HepG2 (cell line): Measurements from ENCODE around the gene GREM2.

Experiments used
- ATRX ChIP-seq: sonication (generic); formaldehyde crosslinking; IDR thresholded peaks from 2 replicates; pipeline ENCODE4 v1.4.0; 2020; ENCODE audit warnings: missing genetic modification reagents, borderline replicate concordance
- BCL6 ChIP-seq: IDR thresholded peaks from 2 replicates; pipeline ENCODE4 v1.6.1; 2016; ENCODE audit warnings: missing genetic modification reagents, missing compliant biosample characterization
- BCLAF1 ChIP-seq: fragments of 450-650 bp; IDR thresholded peaks from 2 replicates; pipeline ENCODE4 v1.6.1; 2017; ENCODE audit warnings: mild to moderate bottlenecking
- GATAD2A ChIP-seq: IDR thresholded peaks from 2 replicates; pipeline ENCODE4 v1.6.1; 2016
- HNRNPUL1 ChIP-seq: fragments of 200-400 bp; formaldehyde crosslinking; IDR thresholded peaks from 2 replicates; pipeline ENCODE4 v1.6.1; 2017; ENCODE audit warnings: low read depth, mild to moderate bottlenecking, low read length, moderate library complexity
- KDM5A ChIP-seq: fragments of 200-600 bp; sonication (generic); IDR thresholded peaks from 2 replicates; pipeline ENCODE4 v1.7.0; 2018; ENCODE audit warnings: antibody characterized with exemption, mild to moderate bottlenecking, low read length, borderline replicate concordance
- KMT2B ChIP-seq: IDR thresholded peaks from 2 replicates; pipeline ENCODE4 v1.6.1; 2016; ENCODE audit warnings: missing genetic modification reagents, missing compliant biosample characterization
- NONO ChIP-seq, 2 experiments: fragments of 450-650 bp in 1 of 2; sonication (generic) in 1 of 2; formaldehyde crosslinking in 1 of 2; IDR thresholded peaks in 1 of 2; conservative IDR thresholded peaks in 1 of 2; 2 replicates each; pipeline versions ENCODE4 v1.6.1 to v1.8.0; 2017 to 2022; ENCODE audit warnings: mild to moderate bottlenecking in 1 of 2, missing genetic modification reagents in 1 of 2, moderate library complexity in 1 of 2
- RNF219 ChIP-seq: sonication (generic); formaldehyde crosslinking; IDR thresholded peaks from 2 replicates; pipeline ENCODE4 v1.5.0; 2020; ENCODE audit warnings: mild to moderate bottlenecking, missing genetic modification reagents
- SMAD9 ChIP-seq: sonication (generic); formaldehyde crosslinking; IDR thresholded peaks from 2 replicates; pipeline ENCODE4 v1.5.1; 2020; ENCODE audit warnings: mild to moderate bottlenecking, missing genetic modification reagents
- YY1 ChIP-seq: IDR thresholded peaks from 2 replicates; pipeline ENCODE4 v1.6.1; 2011; ENCODE audit warnings: low read length, low read depth, moderate library complexity, mild to moderate bottlenecking; ENCODE audit not compliant: insufficient read depth, insufficient replicate concordance
- ZBTB7A ChIP-seq: sonication (generic); formaldehyde crosslinking; IDR thresholded peaks from 2 replicates; pipeline ENCODE4 v1.8.0; 2022; ENCODE audit warnings: mild to moderate bottlenecking, missing genetic modification reagents
- ZBTB8A ChIP-seq: sonication (generic); formaldehyde crosslinking; IDR thresholded peaks from 2 replicates; pipeline ENCODE4 v1.4.0; 2020; ENCODE audit warnings: mild to moderate bottlenecking, low read depth, missing genetic modification reagents, borderline replicate concordance
- ZNF296 ChIP-seq: sonication (generic); formaldehyde crosslinking; conservative IDR thresholded peaks from 2 replicates; pipeline ENCODE4 v1.5.0; 2020; ENCODE audit warnings: mild to moderate bottlenecking, missing genetic modification reagents

GRCh38 chr1:240474133-240474614 is 137.8 kb downstream of the GREM2 start:
- TF ChIP-seq ZBTB8A (no peak), SMAD9 (no peak), ATRX (CRISPR knock-in tag) (no peak), HNRNPUL1 (no peak), ZBTB7A (no peak), BCL6 (no peak), YY1 (no peak), BCLAF1 (no peak), ZNF296 (CRISPR knock-in tag) (no peak), KMT2B (CRISPR knock-in tag) (no peak), NONO (IDR thresholded peaks at IDR 0.05) (no peak), NONO (CRISPR knock-in tag; conservative IDR thresholded peaks at IDR 0.05) (no peak), KDM5A (no peak), RNF219 (CRISPR knock-in tag) (no peak), GATAD2A (CRISPR knock-in tag) (no peak)
